Cardiac muscle cell (in vitro differentiated cells and primary cell): Measurements from ENCODE around the gene SNU13. TPM values are rescaled to one million over a fixed set of nuclear protein-coding genes. Genes with fewer than 3 reads are reported as not detected.

Experiments used
- DNase-seq, 2 donors: peaks; one replicate each; pipeline versions ENCODE4 v3.0.0 to v3.0.0-alpha.2; 2010 to 2017; ENCODE audit warnings: low read depth in 1 of 2, low spot score in 1 of 2
- H3K27ac ChIP-seq: fragments of 200-600 bp; sonication (generic); 2 replicates; pipeline ENCODE4 v1.5.1; 2016
- H3K27me3 ChIP-seq: fragments of 200-600 bp; sonication (generic); 2 replicates; pipeline ENCODE4 v1.6.0; 2016; ENCODE audit warnings: control low read depth
- H3K36me3 ChIP-seq: fragments of 200-600 bp; sonication (generic); 2 replicates; pipeline ENCODE4 v1.5.1; 2016; ENCODE audit warnings: control low read depth
- H3K4me1 ChIP-seq: fragments of 200-600 bp; sonication (generic); 2 replicates; pipeline ENCODE4 v1.8.1; 2017; ENCODE audit warnings: low read depth, mild to moderate bottlenecking, mixed run types
- H3K4me3 ChIP-seq: fragments of 200-600 bp; sonication (generic); 2 replicates; pipeline ENCODE4 v1.5.1; 2016; ENCODE audit warnings: mild to moderate bottlenecking
- H3K9me3 ChIP-seq: fragments of 200-600 bp; sonication (generic); 2 replicates; pipeline ENCODE4 v1.5.1; 2017; ENCODE audit warnings: low read depth, mild to moderate bottlenecking, control low read depth
- CTCF ChIP-seq: IDR thresholded peaks from 2 replicates; pipeline ENCODE4 v1.5.1; 2012; ENCODE audit warnings: low read depth, mild to moderate bottlenecking, low read length
- polyA plus RNA-seq: library from polyadenylated mRNA; unstranded; fragments of >200 nt; fragmentation: Nextera tagmentation; extraction: Ambion mirVana; gene quantifications from 2 replicates; pipeline ENCODE4 v1.2.1, GENCODE V29; 2016
- total RNA-seq: library from RNA; depleted of rRNA; stranded (reverse); fragments of >200 nt; gene quantifications from 2 replicates; pipeline ENCODE4 v1.2.3, GENCODE V29; 2016

Gene SNU13
- total and polyA plus RNA-seq, 2 experiments from 2014 or later: 112 to 246 TPM

DNA sequence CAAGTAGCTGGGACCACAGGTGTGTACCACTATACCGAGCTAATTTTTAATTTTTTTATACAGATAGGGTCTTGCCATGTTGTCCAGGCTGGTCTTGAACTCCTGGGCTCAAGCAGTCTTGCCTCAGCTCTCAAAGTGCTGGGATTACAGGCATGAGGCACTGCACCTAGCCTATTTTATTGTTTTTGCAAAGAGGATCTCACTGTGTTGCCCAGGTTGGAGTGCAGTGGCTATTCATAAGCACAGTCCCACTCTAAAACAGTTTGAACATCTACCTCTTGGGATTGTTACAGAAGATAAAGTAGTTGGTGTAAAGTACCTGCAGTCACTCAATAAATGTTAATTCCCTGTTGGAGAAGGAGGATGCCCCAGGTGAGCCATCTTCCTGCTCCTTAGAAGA, 38.4 kb downstream of the SNU13 start:
- no peak for TF ChIP-seq CTCF
- Histone ChIP-seq H3K9me3 (no peaks in the 10 kb centered on the region), H3K4me1 (no peaks in the 10 kb centered on the region), H3K4me3 (no peak overlapping the region), H3K36me3 (peaks cover 82% of the 10 kb centered on the region), H3K27me3 (no peaks in the 10 kb centered on the region), H3K27ac (no peak overlapping the region)
- DNase-seq: no peak

DNA sequence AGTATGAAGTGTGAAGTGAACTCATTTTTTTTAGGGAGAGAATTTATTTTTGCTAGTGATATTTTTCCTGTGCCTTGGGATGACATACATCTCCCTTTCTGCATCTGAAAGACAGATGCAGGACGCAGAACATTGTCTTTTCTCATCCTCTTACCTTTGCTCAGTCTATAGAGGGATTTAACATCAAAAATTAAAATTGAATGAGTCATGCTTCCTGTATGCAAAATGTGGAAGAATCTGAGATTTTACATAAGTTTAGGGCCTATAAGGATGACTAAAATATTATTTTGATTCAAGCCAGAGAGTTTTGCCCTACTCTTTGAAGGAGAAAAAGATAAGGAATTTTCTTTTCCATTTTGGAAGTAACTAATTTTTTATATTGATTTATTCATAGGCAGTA, 40.2 kb downstream of the SNU13 start:
- TF ChIP-seq CTCF: no peak
- Histone ChIP-seq H3K27ac (no peak overlapping the region), H3K4me3 (no peak overlapping the region), H3K9me3 (no peaks in the 10 kb centered on the region), H3K27me3 (no peaks in the 10 kb centered on the region), H3K36me3 (peaks cover 74% of the 10 kb centered on the region), H3K4me1 (no peaks in the 10 kb centered on the region)
- DNase-seq: no peak

DNA sequence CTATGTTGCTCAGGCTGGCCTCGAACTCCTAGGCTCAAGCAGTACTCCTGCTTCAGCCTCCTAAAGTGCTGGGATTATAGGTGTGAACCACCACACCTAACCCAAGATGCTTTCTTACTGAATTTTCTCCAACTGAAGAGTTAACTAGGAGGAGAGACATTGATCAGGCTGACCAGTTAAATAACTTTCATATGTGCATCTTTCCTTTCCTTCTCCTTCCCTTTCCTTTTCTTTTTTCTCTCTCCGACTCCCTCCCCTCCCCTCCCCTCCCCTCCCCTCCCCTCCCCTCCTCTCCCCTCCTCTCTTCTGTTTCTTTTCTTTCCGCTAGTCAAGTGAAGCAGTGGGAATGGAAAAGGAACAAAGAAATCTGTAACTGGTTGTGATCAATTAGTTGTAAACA, 40.9 kb downstream of the SNU13 start:
- Histone ChIP-seq H3K4me3 (no peak overlapping the region), H3K4me1 (no peaks in the 10 kb centered on the region), H3K36me3 (peaks cover 74% of the 10 kb centered on the region), H3K27ac (no peak overlapping the region), H3K9me3 (no peaks in the 10 kb centered on the region), H3K27me3 (no peaks in the 10 kb centered on the region)
- TF ChIP-seq CTCF: no peak
- no peak for DNase-seq

DNA sequence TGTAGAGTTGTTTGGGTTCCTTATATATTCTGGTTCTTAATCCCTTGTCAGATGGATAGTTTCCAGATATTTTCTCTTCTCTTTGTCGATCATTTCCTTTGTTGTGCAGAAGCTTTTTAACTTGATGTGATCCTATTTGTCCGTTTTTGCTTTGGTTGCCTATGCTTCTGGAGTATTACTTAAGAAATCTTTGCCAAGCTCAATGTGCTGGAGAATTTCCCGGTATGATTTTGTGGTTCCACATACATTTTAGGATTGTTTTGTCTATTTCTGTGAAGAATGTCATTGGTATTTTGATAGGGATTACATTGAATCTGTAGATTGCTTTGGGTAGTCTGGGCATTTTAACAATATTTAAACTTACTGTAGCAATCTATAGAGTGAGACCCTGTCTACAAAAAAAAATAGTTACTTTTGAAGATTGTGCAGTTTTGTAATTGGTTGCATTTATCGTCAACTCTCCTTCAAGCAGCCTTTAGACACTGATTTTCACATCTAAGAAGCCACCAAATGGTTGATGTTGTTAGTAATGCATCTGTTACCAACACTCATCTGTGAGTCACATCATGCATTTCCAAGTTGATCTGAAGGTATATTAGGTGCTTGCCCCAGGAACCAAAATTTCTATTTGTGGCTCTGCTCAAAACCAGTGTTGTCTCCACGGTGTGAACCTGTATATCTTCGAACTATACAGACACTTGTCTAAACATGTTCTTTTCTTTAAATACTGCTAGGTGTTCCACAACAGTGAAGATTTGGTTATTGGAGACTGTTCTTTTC, 46.1 kb downstream of the SNU13 start:
- TF ChIP-seq CTCF: no peak
- no peaks in the 10 kb centered on the region for H3K27me3 ChIP-seq
- peaks cover 69% of the 10 kb centered on the region for H3K36me3 ChIP-seq
- H3K27ac ChIP-seq: no peak overlapping the region
- no peaks in the 10 kb centered on the region for H3K4me1 ChIP-seq
- DNase-seq: no peak
- H3K9me3 ChIP-seq: no peaks in the 10 kb centered on the region
- H3K4me3 ChIP-seq: no peak overlapping the region

- Histone ChIP-seq H3K27ac (no peak overlapping the region), H3K36me3 (peaks cover 69% of the 10 kb centered on the region), H3K9me3 (no peaks in the 10 kb centered on the region), H3K4me3 (no peak overlapping the region), H3K4me1 (no peaks in the 10 kb centered on the region), H3K27me3 (no peaks in the 10 kb centered on the region)
- TF ChIP-seq CTCF: no peak
- no peak for DNase-seq
Measured at GRCh38 chr22:41641854-41642253, 46.8 kb downstream of the SNU13 start.

GRCh38 chr22:41638748-41639147, 49.9 kb downstream of the SNU13 start:
- no peaks in the 10 kb centered on the region for H3K9me3 ChIP-seq
- H3K27ac ChIP-seq: no peak overlapping the region
- TF ChIP-seq CTCF: no peak
- DNase-seq: no peak
- H3K4me1 ChIP-seq: no peaks in the 10 kb centered on the region
- H3K36me3 ChIP-seq: peaks cover 74% of the 10 kb centered on the region
- no peaks in the 10 kb centered on the region for H3K27me3 ChIP-seq
- no peak overlapping the region for H3K4me3 ChIP-seq
